ENCODE data around the gene UNC13A.

UNC13A gene

DNA sequence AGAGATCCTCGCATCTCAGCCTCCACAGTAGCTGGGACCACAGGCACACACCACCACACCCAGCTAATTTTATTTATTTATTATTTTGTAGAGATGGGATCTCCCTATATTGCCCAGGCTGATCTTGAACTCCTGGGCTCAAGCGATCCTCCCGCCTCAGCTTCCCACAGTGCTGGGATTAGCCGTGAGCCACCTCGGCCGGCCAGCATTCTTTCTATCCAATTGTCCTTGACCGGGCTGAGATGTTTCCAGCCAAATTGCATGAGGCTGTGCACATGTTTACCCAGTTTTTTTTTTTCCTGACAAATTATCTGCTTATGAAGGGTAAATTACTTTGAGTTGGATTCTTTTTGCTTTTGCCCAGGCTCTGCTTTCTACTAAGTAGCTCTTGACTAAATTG, 28.2 kb downstream of the UNC13A start:
- DNase-seq: no peak

DNA sequence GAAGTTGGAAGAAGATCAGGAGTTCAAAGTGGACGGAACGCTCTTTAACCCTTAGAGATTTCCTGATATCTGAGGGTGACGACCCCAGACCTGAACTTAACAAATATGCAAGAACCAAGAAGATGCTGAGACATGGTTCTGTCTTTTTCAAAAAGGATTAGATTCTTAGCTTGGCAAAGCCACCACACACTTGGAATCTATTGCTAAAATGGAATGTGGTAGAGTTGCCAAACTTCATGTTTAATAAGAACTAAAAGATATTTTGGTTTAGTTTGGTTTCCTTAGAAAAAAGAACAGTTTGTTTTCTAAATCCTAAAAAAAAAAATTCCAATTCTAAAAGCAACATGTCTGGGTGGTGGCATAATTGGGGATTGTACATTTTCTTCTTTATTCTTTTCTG, 29.5 kb downstream of the UNC13A start:
- DNase-seq: no peak

DNA sequence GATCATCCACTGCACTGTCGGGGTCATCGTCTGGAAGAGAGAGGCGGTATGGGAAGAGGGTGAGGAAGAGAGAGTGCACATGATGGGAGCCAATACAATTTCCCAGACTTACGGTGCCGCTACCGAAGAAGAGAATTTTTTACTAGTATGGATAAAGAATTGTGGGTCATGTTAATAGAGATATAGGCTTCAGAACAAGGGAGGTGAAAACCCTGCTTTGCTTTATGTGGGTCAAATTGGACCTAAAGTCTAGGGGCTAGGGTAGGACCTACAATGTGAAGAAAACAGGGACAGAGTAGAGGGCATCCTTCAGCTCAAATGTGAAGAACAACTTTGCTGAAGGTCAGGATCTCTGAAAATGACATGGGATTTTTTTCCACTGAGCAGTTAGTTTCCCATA, 29.9 kb downstream of the UNC13A start:
- DNase-seq: no peak

DNA sequence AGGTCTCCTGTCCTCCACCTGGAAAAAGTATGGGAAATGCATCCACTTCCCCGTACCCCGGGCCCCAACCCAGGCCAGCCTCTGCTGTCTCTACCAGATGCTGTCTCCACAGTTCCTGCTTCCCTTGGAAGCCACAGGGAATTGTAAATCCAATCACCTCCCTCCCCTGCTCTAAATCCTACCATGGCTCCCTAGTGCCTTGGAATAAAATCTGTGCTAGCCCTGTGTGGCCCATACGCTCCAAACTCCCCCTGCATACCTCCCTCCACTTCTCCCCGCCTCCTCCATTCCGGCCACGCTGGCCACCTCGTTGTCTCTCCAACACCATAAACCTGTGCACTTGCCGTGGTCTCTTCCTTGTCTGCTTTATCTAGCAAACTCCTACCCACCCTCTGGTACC, 31.2 kb downstream of the UNC13A start:
- DNase-seq: no peak

DNA sequence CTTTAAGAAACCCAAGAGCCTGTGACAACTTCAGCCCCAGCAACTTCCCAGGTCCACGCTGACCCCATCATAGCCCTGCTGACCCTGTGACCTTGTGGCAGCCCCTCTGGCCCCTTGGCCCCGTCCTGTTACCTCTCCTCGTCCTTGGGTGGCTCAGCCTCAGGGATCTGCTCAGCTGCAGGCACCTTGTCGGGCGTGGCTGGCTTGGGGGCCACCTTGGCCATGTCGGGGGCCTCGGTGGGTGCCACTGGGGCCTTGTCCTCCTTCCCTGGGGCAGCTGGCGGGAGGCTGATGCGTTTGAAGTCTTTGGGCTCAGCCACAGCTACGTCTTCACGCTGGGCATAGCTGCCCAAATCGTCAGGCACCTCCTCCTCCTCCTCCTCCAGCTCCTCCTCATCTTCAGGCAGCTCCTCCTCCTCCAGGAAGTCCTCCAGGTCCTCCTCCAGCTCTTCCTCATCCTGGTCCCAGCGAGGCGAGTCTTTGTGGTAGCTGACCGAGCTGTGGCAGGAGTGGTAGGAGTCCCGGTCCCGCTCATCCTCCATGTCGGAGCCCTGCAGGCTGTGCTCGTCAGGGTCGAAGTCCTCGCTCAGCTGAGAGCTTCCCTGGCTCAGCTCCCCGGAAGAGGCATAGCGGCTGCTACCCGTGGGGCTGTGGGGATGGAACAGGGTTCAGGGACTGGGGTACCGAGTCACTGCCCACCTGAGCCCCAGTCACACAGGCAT, 32.2 kb downstream of the UNC13A start:
- DNase-seq: no peak

DNA sequence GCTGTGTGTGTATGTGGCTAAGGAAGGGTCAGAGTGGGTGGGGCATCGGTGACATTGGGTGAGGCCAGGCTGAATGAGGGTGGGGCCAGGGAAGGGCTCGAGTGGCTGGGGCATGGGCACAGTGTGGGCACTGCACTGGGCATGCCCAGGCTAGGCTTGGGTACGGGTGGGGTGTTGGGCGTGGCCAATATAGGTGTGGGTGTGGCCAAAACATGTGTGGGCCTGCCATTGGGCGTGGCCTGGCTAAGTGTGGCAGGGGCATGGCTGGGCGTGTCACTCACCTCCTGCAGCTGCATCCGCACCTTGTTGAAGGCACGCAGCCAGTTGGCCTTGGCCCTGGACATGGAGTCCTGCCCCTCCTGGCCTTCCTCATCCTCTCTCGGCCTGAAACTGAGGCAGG, 33.2 kb downstream of the UNC13A start:
- DNase-seq: no peak

DNA sequence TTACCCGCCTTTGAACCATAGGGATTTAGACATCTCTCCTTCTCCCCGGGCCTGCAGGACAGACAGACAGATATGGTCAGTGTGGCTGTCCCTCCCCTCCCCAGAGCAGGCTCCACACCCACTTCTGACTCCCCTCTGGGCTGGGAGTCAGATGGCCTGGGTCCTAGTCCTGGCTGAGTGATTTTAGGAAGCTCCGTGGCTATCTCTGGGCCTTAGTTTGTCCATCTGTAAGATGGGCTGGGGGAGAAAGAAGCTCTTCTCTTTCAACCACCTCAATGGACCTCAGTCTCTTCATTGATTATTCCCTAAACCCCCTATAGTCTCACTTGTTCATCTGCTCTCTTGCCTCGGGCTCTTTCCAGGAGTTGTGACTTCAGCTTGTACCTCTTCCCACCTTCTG, 35.5 kb downstream of the UNC13A start:
- DNase-seq: no peak

DNA sequence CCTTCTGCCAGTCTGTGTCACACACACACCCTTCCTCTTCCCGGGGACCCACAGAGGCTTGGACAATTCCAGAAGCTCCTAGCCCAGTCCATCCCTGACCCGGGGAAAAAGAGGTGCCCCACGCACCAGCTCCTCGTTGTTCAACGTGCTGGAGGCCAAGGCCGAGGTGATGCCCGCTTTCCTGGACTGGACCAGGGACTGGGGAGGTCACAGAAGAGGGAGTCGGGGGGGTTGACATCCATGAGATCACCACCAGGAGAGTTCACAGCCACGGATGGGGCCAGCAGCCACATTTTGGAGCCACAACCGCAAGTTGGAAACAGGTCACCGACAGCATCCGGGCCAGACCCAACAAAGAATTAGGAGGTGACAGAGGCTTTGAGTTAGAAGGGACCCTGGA, 39.4 kb downstream of the UNC13A start:
- no peak for DNase-seq

DNA sequence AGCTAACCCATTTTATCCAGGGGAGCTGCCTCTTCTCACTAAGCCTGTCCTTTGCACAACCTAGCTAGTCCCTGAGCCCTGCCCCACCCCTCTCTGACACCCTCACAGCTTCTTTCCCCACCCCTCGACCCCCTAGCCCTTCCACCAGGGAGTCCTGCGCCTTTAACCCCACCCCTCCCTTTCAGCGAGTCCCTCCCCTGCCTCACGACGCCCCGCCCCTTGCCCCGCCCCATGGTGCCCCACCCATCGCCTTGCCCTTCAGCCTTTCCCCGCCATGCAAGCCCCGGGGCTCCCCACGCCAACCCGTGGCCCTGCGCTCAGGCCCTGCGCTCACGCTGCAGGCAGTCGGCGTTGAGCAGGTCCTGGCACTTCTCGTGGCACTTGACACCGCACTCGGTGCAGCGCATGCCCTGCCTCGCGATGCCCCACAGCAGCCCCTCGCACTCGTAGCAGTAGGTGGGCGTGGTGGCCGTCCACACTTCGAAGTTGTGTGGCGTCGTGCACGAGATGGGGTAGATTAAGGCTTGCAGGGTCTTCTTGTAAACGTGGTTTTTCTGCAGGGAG, 40.0 kb downstream of the UNC13A start:
- DNase-seq: no peak

DNA sequence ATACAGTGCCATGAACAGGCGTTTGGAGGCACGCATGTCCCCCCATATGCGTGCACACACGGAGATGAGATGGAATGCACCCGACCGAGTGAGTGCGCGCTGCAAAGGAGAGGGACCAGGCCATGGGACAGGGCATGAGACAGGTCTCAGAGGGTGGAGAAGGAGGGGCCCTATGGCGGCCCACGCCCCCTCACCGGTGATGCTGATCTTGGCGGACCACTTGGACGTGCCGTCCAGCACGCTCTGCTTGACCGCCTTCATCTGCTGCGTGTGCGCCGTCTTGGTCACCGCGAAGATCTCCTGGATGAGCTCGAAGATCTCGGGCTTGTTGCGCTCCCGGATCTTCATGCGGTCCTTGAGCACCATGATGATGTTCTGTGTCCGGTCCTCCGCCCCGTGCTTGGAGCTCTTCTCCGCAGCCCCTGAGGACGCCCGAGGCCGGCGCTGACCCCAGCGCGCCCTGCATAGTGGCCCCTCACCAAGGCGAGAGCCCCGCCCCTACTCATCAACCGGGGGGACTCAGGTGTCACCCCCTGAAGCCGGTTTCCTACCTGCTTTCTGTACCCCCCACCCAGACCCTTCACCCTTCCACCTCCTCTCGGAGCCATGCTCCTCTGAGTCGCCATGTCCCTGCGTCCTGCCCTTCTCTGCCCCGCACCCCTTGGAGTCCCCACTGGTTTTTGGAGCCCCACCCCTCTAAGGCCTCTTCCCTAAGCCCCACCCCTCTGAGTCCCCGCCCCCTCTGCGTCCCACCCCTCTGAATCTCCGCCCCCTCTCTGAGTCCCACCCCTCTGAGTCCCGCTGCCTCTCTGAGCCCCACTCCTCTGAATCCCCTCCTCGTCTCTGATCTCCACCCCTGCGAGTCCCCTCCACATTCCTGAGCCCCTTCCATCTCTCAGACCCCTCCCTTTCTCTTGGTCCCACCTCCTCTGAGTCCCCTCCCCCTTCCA, 40.8 kb downstream of the UNC13A start:
- DNase-seq: no peak

DNA sequence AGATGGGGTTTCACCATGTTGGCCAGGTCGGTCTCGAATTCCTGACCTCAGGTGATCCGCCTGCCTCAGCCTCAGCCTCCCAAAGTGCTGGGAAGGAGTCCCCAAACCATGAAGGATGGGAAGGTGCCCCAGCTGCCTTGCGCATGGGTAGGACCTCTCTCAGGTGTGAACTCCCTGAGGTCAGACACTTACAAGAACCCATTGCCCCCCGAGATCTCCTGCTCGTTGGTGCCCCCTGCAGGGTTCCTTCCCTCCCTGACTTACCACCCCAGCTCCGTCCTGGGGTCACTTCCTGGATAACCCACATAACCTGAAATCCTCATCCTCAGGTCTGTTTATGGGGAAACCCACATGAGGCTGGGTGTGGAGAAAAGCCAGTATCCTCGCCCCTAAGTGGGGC, 41.7 kb downstream of the UNC13A start:
- DNase-seq: no peak

DNA sequence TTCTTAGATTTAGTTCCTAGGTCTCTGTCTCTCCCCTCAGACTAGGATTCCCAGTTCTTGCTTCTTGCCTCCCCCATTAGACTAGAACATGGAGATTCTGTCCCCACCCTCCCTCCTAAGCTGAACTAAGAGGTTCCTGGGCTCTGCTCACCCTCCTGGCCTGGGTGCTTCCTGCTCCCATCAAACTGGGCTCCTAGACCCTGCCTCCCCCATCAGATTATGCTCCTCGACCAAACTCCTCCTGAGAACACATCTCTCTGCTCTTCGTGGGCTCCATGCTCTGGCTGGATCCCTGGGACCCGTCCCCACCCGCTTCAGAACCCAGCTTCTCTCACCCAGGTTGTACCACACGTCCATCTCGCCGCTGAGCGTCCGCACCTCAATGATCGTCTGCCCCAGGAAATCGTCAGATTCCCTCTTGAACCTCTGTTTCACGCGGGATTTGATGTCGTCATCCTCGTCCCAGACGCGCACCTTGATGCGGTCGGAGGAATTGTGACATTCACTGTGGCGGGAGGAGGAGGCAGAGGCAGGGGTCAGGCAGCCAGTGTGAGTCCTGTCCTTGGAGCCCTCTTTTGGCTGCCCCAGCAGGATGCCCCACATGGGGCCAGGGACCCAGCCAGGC, 42.7 kb downstream of the UNC13A start:
- DNase-seq: no peak

DNA sequence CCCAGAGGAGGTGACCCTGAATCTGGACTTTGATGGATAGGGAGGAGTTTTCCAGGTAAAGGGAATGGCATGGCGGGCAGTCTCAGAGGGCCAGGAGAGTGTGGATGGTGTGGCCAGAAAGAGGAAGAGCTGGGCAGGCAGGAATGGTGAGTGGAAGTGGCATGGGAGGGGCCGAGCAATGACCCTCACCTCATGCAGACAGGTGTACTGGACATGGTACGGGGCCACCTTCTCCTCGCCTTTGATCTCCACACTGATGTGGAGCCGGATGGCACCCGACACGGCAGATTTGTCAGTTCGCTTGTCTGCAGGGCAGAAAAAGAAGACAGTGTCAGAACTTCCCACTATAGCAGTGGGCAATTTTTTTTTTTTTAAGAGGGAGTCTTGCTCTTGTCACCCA, 45.5 kb downstream of the UNC13A start:
- no peak for DNase-seq

DNA sequence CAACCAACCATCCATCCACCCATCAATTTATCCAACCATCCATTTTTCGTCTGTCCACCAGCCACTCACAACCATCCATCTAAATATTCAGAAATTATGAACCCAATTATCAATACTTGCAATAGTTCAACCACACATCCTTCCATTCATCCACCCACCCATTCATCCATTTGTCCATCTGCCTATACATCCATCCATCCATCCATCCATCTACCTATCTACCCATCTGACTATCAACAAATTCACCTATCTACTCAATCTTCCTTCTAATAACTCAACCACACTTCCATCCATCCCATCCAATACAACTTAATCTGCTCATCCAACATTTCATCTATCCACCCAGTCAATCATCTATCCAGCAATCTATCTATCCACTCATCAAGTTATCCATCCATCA, 46.3 kb downstream of the UNC13A start:
- DNase-seq: no peak

DNA sequence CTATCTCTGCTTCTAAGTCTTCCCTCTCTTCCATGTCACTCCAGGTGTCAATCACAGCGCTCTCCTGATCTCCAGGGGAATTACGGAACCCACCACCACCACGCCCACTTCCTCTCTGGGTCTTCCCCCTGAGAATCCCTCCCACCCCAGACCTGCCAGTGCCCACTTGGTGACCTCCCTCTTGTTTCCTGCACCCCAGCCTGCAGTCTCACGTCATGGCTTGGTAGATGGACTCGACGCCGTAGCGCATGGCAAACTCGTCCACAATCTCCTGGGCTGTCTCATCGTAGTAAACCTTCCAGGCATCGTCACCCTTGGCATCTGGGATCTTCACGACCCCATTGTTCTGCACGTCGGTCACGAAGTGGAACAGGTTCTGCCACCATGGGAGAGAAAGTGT, 47.0 kb downstream of the UNC13A start:
- no peak for DNase-seq

DNA sequence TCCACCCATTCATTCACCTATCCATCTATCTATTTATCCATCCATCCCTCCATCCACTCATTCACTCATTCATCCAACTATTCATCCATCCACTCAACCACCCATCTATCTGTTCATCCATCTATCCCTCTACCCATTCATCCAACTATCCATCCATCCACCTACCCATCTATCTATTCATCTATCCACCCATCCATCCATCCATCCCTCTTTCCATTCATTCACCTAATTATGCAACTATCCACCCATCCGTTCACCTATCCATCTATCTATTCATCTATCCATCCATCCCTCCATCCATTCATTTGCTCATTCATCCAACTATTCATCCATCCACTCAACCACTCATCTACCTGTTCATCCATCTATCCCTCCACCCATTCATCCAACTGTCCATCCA, 54.5 kb downstream of the UNC13A start:
- DNase-seq: no peak

DNA sequence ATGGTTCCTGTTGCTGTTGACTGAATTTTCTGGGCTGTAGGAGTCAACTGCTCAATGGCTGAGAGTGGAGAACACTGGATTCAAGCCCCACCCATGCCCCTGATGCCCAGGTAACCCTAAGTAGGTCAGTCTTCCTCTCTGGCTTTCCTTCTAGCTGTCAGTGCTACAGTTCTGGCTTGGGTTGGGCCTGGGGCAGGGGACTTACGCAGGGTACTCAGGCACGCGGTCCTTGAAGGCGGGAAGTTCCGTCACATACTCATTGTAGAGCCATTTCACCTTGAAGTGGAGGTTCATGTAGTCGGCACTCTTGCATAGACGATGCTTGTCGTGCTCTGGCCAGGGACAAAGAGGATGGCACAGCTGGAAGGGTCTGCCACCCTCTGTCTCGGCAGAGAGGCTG, 55.6 kb downstream of the UNC13A start:
- DNase-seq: no peak

DNA sequence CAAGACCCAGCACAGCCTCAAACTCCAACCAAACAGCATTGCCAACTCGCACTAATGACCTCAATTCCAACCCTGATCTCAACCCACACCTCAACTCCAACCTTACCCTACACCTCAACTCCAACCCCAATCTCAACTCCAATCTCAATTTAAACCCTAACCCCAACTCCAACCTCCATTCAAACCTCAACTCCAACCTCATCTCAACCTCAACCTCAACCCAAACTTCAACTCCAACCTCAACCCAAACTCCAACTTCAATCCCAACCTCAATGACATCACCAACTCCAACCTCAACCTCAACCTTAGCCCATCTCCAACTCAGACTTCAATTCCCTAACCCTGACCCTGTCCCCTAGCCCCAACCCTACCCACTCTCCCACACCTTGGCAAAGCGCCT, 58.4 kb downstream of the UNC13A start:
- no peak for DNase-seq

DNA sequence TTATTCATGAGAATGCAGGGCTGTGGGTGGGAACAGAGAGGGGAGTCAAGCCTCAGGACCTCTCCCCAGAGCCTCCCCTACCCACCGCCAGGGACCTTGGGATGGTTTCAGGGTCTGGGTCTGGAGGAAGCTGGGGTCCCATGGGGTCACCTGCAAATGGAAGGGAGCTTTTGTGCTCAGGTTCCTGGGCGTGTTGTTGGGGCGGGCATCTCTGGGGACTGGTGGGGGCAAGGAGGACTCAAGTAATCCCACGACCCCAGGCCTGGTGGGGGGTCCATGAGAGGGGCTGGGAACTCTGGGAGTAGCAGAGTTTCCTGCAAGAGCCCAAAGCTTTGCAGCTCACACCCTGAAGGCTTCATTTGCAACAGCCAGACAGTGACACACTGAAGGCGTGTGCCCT, 60.2 kb downstream of the UNC13A start:
- DNase-seq: no peak

DNA sequence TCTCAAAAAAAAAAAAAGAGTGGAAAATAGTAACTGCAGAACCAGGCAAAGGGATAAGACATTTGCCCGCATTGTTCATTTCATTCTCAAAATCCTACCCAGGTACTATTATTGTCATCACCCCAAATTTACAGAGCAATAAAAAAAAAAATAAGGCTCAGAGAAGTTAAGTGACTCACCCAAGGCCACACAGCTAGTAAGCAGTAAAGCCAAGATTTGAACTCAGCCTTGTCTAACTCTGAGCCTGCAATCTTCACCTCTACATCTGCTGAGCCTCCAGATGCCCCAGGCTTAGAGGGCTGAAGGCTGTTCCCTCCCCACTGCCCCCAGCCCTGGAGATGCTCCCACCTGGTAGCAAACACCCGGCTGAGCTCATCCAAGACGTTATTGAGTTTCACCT, 61.0 kb downstream of the UNC13A start:
- no peak for DNase-seq

DNA sequence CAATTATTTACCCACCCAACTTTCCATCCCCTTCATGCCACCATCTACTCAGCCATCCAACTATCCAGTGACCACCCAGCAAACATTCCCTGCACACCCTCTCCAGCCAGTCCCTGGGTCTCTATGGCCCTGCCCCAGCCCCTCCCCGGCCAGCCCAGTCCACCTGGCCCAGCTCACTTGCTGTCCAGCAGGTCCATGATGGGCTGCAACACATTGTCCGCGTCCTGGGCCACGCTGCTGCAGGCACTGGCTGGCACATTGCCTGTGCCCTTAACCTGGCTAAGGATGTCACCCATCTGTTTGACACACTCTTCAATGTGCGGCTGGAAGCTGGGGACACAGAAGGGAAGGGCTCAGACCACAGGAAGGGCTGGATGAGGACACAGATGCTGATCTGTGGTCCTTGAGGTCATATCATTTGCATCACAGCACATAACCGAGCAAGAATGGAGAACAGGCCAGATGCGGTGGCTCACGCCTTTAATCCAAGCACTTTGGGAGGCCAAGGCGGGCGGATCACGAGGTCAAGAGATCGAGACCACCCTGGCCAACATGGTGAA, 61.6 kb downstream of the UNC13A start:
- DNase-seq: no peak

DNA sequence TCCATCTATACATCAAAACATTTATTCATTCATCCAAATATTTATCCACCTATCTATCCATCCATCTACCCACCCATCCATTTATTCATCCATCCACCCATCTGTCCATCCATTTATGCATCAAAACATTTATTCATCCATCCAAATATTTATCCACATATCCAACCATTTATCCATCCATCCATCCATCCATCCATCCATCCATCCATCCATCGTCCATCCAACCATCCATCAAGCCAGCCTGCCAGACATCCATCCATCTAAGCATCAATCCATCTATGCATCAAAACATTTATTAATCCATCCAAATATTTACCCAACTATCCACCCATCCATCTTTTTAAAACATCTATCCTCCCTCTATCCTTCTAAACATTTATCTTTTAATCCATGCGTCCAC, 62.2 kb downstream of the UNC13A start:
- DNase-seq: no peak

DNA sequence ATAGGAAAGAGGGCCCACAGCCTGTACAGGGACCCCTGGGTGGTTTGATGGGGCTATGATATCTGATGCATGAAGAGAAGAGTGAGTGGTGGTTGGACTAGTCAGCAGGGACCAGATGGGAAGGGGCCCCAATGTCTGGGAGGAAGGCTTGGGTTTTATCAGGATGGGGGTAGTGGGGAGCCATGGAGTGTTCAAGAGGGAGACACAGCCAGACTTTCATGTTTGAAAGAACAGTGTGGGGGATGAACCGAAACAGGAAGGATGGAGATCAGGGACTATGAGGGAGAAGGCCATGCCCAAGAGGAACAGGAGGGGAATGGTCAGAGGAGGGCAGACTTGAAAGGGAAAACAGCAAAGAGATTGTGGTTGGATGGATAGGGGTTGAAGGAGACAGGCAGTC, 63.1 kb downstream of the UNC13A start:
- no peak for DNase-seq

Data from NCI-H1436 treated with DMSO at 0.1 percent for 48 hours (cell line).